NCI-H2196 (cell line): Measurements from ENCODE around the gene COL26A1.

Experiments
- DNase-seq: peaks from one replicate; lab custom pipeline; 2025; ENCODE audit not compliant: unreplicated experiment; lab: John Stamatoyannopoulos, UW

Gene COL26A1

GRCh38 chr7:101531726-101532357, 169.2 kb downstream of the COL26A1 start:
- no peak for DNase-seq

GRCh38 chr7:101532400-101533102, 169.9 kb downstream of the COL26A1 start:
- DNase-seq: no peak

- DNase-seq: no peak
Observed at GRCh38 chr7:101533103-101533465, 170.4 kb downstream of the COL26A1 start.

DNA sequence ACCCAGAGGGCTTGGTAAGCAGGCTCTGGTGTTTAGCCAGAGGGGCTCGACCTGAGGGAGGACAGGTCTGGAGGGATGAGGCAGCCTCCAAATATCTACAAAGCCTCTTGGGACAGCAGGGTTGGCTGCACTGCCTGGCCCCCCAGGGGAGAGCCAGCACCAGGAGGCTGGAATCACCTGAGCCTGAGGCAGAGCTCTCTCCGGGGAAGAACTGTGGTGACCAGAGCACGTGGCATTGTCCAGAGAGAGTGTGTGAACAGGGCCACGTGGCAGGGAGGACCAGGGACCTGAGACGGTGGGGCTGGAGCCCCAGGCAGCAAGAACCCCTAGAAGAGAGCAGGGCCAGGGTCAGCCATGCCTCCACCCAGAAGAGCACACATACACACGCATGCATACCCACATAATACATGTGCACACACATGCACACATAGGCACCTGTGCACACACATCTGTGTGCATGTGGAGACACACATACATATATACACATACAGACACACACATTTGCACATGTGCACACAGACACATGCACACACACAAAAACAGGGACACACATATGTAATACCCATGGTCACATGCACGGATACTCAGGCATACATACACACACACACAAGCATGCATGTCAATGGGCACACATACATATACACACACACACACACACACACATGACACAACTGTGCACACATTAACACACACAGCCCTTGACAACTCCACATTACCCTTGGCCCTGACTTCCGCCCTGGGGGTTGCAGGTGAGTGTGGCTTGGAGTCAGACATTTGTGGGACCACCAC, 171.5 kb downstream of the COL26A1 start:
- no peak for DNase-seq

GRCh38 chr7:101534873-101535272, 172.2 kb downstream of the COL26A1 start:
- no peak for DNase-seq

DNA sequence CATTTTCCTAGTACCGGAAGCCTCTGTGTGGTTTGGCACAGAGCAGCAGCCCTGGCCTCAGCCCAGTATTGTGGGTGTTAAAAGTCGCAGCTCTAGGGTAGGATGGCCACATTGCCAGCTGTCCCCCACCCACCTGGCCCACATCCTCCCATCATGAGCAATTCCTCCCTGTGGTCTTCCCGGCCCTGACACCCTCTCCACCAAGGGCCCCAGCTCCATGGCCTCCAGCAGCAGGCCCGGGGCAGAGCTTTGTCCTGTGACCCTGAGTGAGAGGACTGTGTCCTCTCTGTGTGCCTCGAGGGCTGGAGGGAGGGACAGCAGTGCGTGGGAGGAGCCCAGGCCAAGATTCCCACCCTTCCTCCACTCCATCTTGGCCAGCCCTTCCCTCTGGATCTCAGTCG, 172.7 kb downstream of the COL26A1 start:
- no peak for DNase-seq

DNA sequence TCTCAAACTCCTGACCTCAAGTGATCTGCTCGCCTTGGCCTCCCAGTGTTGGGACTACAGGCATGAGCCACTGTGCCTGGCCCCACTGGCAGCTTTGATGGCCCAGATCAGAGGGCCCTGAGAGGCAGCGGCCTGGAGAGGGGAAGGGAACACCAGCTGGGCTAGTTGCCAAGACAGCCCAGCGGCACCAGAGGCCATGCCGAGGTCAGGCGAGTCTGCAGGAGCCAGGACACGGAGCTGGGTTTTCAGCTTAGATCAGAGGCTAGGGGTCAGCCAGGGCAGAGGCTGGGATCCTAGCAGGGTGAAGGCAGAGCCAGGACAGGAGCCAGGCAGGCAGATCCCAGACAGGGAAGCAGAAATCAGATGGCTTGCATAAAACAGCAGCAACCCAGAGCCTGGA, 173.6 kb downstream of the COL26A1 start:
- DNase-seq: peak; percentile 60

- no peak for DNase-seq
Observed at GRCh38 chr7:101536668-101537067, 174.0 kb downstream of the COL26A1 start.

DNA sequence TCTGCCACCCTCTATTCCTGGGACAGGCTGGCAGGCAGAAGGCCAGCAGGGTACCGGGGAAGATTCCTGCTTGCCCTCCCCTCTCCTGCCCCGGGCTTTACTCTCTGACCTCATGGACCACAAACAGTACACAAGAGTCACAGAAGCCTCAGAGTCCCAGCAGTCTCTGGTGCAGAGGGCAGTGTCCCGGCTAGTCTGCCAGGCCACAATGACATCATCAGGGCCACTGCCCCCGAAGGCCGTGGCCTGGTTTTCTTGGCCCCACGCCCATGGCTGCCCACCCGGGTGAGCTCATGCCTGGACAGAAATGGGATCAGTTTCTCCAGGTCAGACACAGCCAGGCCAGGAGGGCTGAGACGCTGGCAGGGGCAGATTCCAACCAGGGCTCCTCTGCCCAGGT, 174.5 kb downstream of the COL26A1 start:
- DNase-seq: no peak

- no peak for DNase-seq
Observed at GRCh38 chr7:101537935-101538595, 175.4 kb downstream of the COL26A1 start.

DNA sequence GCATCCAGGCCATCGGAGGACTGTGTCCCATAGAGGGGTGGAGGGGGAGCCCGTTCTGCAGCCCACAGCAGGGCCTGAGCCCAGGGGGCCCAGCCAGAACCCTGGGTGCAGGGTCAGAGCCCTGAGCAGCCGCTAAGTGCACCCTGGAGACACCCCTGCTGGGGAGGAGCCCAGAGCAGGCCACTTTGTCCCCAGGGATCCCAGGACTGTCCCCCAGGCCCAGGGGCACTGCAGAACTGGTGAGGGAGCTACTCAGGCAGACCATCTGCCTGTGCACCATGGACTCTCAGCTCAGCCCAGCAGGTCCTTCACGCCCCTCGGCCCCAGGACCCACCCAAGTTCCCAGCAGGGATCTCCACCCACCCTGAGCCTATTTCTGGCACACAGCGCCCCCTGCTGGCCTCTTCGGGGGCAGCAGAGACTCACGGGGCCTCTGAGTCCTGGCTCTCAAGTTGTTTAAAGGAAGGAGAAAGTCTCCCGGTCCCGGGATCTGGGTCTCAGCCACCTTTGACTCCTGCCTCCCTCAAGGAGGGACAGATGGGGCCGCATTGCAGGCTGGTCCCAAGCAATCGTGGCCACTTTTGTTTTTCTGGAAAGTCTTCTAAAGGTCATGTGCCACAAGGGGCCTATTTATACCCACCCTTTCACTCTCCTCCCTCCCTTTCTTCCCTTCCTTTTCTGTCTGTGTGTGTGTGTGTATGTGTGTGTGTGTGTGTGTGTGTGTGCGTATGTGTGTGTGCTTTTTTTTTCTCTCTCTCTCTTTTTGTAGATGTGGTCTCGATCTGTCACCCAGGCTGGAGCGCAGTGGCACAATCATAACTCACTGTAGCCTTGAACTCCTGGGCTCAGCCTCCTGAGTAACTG, 176.2 kb downstream of the COL26A1 start:
- DNase-seq: peak; percentile 63

DNA sequence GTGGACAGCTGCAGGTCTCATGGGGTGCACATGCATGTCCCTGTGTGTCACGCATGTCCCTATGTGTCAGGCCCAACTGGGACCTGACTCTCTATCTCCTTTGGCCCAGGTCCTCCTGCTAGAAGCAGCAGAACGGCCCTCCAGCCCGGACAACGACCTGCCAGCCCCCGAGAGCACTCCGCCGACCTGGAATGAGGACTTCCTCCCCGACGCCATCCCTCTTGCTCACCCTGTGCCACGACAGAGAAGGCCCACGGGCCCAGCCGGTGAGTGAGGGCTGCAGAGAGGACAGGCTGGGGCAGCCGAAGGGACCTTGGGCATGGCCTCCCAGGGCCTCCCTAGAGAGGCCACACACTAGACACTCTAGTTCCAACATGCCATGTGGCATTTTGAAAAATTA, 177.1 kb downstream of the COL26A1 start:
- DNase-seq: no peak

- DNase-seq: peak; percentile 81
Observed at GRCh38 chr7:101542527-101543241, 180.0 kb downstream of the COL26A1 start.

GRCh38 chr7:101543242-101543766, 180.6 kb downstream of the COL26A1 start:
- DNase-seq: no peak

DNA sequence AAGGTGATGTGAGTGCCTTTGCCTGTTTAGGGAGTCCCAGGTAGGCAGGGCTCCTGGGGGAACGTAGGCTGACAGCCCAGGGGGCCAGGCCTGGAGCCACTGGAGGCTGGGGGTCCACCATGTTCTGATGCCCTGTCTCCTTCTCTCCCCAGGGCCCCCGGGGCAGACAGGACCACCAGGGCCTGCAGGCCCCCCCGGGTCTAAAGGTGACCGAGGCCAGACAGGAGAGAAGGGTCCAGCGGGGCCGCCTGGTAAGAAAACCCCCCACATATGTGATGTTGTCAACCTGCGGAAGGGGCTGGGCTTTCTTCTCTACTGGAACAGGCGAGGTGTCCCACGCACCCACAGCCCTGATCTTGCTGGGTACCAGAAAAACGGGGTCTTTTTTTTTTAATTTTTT, 181.2 kb downstream of the COL26A1 start:
- no peak for DNase-seq

DNA sequence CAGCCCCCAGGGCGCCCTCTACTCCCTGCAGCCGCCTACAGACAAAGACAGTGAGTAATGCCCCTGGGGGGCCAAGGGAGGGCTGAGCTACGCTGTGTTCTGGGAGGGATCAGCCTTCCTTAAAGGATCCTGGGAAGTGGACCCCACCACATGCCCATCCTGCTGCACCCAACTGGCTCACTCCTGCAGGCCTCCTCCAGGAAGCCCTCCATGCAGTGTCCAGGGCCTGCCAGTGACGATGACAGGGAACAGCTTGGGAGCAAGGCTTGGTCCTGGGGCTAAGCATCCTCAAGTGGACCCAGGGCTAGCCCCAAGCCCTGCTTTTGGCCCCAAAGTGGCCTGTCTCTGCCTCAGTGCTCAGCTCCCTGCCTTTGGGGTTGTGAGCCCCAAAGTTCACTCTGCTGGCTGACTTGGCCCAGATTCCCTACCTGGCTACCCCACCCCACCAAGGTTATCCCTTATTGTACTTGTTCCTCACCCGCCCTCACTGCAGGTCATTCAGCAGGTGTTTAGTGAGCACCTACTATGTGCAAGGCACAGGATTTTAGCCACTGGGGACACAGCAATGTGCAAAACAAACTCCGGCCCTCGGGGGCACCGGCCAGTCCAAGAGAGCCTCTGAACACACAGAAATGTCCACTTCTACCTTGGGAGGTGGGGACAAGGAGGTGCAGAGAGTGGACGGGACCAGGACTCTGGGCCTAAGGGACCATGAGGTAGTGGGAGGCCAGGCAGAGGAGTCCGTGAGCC, 182.9 kb downstream of the COL26A1 start:
- no peak for DNase-seq

DNA sequence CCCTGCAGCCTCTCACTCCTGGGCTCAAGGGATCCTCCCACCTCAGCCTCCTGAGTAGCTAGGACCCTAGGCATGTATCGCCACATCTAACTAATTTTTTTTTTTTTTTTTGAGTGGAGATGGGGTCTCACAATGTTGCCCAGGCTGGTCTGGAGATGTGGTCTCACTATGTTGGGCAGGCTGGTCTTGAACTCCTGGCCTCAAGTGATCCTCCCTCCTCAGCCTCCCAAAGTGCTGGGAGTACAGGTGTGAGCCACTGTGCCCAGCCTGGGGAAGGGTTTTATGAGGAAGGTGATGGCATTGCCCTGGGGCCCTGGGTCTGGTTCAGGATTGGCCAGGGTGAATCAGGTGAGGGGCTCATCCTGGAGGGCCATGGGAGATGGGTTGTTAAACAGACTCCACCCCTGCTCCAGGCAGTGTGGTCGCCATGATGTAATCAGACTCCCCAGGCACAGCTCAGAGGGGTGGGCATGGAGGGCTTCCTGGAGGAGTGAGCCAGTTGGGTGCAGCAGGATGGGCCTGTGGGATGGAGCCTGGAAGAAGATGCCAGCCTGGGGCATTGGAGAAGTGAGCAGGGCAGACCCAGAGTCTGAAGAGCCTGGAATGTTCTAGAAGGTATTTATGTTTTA, 183.7 kb downstream of the COL26A1 start:
- DNase-seq: no peak

DNA sequence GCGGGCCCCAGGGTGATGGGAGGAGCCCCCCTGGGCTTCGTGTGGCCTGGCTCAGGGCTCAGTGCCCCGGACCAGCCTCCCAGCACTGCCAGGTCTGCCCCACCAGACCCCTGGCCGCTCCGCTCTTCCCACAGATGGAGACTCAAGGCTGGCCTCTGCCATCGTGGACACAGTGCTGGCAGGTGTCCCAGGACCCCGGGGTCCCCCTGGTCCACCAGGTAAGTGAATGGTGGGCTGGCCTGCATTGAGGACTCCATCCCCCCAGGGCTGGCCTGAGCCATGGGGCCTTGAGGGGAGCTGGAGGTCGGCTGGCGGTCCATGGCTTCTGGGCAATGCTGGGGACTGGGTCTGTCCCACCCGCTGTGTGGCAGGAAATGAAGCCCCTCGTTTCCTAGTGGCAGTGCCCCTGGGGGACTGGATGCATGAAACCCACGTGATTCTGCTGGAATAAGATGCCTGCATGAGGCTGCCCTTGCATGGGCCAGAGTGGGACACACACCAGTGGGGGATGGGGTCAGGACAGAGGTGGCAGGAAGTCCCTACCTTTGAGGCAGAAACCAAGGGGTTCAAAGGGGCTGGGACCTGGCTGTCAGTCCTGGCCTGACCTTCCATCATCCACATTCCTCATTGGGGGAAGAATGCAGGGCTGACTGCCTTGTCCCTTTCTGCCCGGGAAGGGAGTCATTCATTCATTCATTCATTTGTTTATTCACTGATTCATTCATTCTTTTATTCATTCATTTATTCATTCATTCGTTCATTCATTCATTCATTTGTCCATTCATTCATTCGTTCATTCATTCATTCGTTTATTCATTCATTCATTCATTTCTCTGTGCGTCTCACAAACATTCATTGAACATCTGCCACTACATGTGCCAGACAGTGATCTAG, 184.6 kb downstream of the COL26A1 start:
- DNase-seq: no peak
